Stimulated activated naive CD4-positive, alpha-beta T cell (primary cell): ENCODE results near the gene GPC1.

Experiments
- DNase-seq, 6 experiments: peaks; one replicate each; lab custom pipeline; 2025; lab: John Stamatoyannopoulos, UW

Gene GPC1

GRCh38 chr2:240499309-240500301 lies 64.1 kb downstream of the GPC1 start:
- DNase-seq, result no peak

GRCh38 chr2:240500561-240501423 lies 65.3 kb downstream of the GPC1 start:
- no peak for DNase-seq

- DNase-seq, result no peak
Measured at GRCh38 chr2:240501531-240501991, 66.1 kb downstream of the GPC1 start.

- DNase-seq, result no peak
Measured at GRCh38 chr2:240502059-240502429, 66.6 kb downstream of the GPC1 start.

GRCh38 chr2:240502430-240503121 lies 67.1 kb downstream of the GPC1 start:
- DNase-seq, result no peak

GRCh38 chr2:240503375-240503774 lies 67.9 kb downstream of the GPC1 start:
- no peak for DNase-seq

- DNase-seq, result no peak
Measured at GRCh38 chr2:240503848-240504247, 68.4 kb downstream of the GPC1 start.

- DNase-seq, result no peak
Measured at GRCh38 chr2:240505910-240506309, 70.4 kb downstream of the GPC1 start.

GRCh38 chr2:240506406-240507059 lies 71.1 kb downstream of the GPC1 start:
- DNase-seq, result no peak

- DNase-seq, result no peak
Measured at GRCh38 chr2:240507060-240507777, 71.8 kb downstream of the GPC1 start.

- no peak for DNase-seq
Measured at GRCh38 chr2:240507778-240508251, 72.4 kb downstream of the GPC1 start.

GRCh38 chr2:240508832-240509545 lies 73.5 kb downstream of the GPC1 start:
- DNase-seq, result no peak

- no peak for DNase-seq
Measured at GRCh38 chr2:240509667-240510512, 74.4 kb downstream of the GPC1 start.

- DNase-seq, result no peak
Measured at GRCh38 chr2:240510513-240511210, 75.2 kb downstream of the GPC1 start.

- DNase-seq, result no peak
Measured at GRCh38 chr2:240511351-240512108, 76.1 kb downstream of the GPC1 start.

- DNase-seq, result no peak
Measured at GRCh38 chr2:240512109-240512485, 76.6 kb downstream of the GPC1 start.

- DNase-seq, result no peak
Measured at GRCh38 chr2:240512666-240513535, 77.4 kb downstream of the GPC1 start.
